ENCODE measurements around the gene NACC1. TPM values are rescaled to one million over a fixed set of nuclear protein-coding genes. Genes with fewer than 3 reads are reported as not detected.

The NACC1 gene
- total and polyA plus RNA-seq, 2 experiments from 2014 or later: 12.4 to 260 TPM

DNA sequence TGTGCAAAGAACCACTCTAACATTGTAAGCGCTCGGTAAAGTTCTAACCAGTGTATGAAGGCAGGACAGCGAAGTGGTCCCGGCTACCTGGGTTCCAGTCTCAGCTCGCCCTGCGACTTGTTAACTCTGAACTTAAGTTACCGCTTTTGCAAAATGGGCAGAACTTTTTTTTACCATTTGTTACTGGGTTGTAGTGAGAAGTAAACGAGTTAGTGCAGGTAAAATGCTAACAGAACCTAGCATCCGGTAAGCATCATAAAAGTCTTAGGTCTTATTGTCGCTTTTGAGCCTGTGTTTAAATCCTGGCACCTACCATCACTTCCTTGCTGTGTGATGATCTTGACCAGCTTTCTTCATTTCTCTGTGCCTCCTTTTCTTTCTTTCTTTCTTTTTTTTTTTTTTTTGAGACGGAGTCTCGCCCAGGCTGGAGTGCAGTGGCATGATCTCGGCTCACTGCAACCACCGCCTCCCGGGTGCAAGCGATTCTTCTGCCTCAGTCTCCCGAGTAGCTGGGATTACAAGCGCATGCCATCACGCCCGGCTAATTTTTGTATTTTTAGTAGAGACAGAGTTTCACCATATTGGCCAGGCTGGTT lies 790 bp upstream of the NACC1 start:
- Histone ChIP-seq H3F3A (replicated peaks; ENCODE audit: low read depth) (peaks cover 9% of the 10 kb centered on the region), H3K9me2 (ENCODE audit: insufficient read depth) (no peaks in the 10 kb centered on the region), H3K4me3 (peak overlapping the region; percentile 99), H3K36me3 (ENCODE audit: insufficient read depth) (peaks cover 11% of the 10 kb centered on the region), H3K27ac (ENCODE audit: low read depth) (peak overlapping the region; percentile 98; the same call in 1 of the 2 replicates), H3K79me2 (replicated peaks; ENCODE audit: insufficient read depth) (peaks cover 70% of the 10 kb centered on the region), H3K27me3 (ENCODE audit: insufficient read depth) (no peaks in the 10 kb centered on the region), H3K4me2 (peak overlapping the region; percentile 76), H3K4me1 (ENCODE audit: insufficient read depth) (peaks cover 37% of the 10 kb centered on the region), H4K20me1 (replicated peaks; ENCODE audit: insufficient read depth) (peaks cover 41% of the 10 kb centered on the region), H2AFZ (no peak overlapping the region; the same call in 1 of the 2 replicates)
- Mint-ChIP-seq H3K4me3 (peak overlapping the region; percentile 99), H3K27me3 (ENCODE audit: insufficient read depth, low read depth, poor library complexity) (peaks cover 31% of the 10 kb centered on the region), H3K4me1 (peaks cover 44% of the 10 kb centered on the region), H3K36me3 (ENCODE audit: low read depth) (peaks cover 52% of the 10 kb centered on the region), H3K9me3 (peaks cover 3% of the 10 kb centered on the region; the same call in 2 of the 3 replicates), H3K27ac (peak overlapping the region; percentile 99)
- ATAC-seq (no peak), DNase-seq (ENCODE audit: low spot score) (no peak)
- TF ChIP-seq, protein P1, sequence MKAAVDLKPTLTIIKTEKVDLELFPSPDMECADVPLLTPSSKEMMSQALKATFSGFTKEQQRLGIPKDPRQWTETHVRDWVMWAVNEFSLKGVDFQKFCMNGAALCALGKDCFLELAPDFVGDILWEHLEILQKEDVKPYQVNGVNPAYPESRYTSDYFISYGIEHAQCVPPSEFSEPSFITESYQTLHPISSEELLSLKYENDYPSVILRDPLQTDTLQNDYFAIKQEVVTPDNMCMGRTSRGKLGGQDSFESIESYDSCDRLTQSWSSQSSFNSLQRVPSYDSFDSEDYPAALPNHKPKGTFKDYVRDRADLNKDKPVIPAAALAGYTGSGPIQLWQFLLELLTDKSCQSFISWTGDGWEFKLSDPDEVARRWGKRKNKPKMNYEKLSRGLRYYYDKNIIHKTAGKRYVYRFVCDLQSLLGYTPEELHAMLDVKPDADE (IDR thresholded peaks at IDR 0.05): no peak
- TF ChIP-seq NANOG (IDR thresholded peaks at IDR 0.05; ENCODE audit: borderline replicate concordance) (no peak), CREB1 (CRISPR knock-in tag; IDR thresholded peaks at IDR 0.05; ENCODE audit: low read depth) (no peak), ZNF331 (CRISPR knock-in tag; IDR thresholded peaks at IDR 0.05; ENCODE audit: low read depth) (no peak), JUNB (IDR thresholded peaks at IDR 0.05; ENCODE audit: unreplicated experiment) (no peak), EZH2phosphoT487 (IDR thresholded peaks at IDR 0.05; ENCODE audit: unreplicated experiment) (no peak), POLR2AphosphoS5 (IDR thresholded peaks at IDR 0.05; ENCODE audit: low read depth) (no peak), STAT1 (IDR thresholded peaks at IDR 0.05; ENCODE audit: unreplicated experiment) (no peak)
- TF ChIP-seq, protein P2, sequence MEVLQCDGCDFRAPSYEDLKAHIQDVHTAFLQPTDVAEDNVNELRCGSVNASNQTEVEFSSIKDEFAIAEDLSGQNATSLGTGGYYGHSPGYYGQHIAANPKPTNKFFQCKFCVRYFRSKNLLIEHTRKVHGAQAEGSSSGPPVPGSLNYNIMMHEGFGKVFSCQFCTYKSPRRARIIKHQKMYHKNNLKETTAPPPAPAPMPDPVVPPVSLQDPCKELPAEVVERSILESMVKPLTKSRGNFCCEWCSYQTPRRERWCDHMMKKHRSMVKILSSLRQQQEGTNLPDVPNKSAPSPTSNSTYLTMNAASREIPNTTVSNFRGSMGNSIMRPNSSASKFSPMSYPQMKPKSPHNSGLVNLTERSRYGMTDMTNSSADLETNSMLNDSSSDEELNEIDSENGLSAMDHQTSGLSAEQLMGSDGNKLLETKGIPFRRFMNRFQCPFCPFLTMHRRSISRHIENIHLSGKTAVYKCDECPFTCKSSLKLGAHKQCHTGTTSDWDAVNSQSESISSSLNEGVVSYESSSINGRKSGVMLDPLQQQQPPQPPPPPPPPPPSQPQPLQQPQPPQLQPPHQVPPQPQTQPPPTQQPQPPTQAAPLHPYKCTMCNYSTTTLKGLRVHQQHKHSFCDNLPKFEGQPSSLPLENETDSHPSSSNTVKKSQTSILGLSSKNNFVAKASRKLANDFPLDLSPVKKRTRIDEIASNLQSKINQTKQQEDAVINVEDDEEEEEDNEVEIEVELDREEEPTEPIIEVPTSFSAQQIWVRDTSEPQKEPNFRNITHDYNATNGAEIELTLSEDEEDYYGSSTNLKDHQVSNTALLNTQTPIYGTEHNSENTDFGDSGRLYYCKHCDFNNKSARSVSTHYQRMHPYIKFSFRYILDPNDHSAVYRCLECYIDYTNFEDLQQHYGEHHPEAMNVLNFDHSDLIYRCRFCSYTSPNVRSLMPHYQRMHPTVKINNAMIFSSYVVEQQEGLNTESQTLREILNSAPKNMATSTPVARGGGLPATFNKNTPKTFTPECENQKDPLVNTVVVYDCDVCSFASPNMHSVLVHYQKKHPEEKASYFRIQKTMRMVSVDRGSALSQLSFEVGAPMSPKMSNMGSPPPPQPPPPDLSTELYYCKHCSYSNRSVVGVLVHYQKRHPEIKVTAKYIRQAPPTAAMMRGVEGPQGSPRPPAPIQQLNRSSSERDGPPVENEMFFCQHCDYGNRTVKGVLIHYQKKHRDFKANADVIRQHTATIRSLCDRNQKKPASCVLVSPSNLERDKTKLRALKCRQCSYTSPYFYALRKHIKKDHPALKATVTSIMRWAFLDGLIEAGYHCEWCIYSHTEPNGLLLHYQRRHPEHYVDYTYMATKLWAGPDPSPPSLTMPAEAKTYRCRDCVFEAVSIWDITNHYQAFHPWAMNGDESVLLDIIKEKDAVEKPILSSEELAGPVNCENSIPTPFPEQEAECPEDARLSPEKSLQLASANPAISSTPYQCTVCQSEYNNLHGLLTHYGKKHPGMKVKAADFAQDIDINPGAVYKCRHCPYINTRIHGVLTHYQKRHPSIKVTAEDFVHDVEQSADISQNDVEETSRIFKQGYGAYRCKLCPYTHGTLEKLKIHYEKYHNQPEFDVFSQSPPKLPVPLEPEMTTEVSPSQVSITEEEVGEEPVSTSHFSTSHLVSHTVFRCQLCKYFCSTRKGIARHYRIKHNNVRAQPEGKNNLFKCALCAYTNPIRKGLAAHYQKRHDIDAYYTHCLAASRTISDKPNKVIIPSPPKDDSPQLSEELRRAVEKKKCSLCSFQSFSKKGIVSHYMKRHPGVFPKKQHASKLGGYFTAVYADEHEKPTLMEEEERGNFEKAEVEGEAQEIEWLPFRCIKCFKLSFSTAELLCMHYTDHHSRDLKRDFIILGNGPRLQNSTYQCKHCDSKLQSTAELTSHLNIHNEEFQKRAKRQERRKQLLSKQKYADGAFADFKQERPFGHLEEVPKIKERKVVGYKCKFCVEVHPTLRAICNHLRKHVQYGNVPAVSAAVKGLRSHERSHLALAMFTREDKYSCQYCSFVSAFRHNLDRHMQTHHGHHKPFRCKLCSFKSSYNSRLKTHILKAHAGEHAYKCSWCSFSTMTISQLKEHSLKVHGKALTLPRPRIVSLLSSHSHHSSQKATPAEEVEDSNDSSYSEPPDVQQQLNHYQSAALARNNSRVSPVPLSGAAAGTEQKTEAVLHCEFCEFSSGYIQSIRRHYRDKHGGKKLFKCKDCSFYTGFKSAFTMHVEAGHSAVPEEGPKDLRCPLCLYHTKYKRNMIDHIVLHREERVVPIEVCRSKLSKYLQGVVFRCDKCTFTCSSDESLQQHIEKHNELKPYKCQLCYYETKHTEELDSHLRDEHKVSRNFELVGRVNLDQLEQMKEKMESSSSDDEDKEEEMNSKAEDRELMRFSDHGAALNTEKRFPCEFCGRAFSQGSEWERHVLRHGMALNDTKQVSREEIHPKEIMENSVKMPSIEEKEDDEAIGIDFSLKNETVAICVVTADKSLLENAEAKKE (CRISPR knock-in tag; IDR thresholded peaks at IDR 0.05): no peak
- TF ChIP-seq, protein P3, sequence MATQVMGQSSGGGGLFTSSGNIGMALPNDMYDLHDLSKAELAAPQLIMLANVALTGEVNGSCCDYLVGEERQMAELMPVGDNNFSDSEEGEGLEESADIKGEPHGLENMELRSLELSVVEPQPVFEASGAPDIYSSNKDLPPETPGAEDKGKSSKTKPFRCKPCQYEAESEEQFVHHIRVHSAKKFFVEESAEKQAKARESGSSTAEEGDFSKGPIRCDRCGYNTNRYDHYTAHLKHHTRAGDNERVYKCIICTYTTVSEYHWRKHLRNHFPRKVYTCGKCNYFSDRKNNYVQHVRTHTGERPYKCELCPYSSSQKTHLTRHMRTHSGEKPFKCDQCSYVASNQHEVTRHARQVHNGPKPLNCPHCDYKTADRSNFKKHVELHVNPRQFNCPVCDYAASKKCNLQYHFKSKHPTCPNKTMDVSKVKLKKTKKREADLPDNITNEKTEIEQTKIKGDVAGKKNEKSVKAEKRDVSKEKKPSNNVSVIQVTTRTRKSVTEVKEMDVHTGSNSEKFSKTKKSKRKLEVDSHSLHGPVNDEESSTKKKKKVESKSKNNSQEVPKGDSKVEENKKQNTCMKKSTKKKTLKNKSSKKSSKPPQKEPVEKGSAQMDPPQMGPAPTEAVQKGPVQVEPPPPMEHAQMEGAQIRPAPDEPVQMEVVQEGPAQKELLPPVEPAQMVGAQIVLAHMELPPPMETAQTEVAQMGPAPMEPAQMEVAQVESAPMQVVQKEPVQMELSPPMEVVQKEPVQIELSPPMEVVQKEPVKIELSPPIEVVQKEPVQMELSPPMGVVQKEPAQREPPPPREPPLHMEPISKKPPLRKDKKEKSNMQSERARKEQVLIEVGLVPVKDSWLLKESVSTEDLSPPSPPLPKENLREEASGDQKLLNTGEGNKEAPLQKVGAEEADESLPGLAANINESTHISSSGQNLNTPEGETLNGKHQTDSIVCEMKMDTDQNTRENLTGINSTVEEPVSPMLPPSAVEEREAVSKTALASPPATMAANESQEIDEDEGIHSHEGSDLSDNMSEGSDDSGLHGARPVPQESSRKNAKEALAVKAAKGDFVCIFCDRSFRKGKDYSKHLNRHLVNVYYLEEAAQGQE (IDR thresholded peaks at IDR 0.05; ENCODE audit: unreplicated experiment): no peak

Data from GM23338 (cell line).